GM18909 (cell line): ENCODE data around the gene TAF11L13.
"Not testable (repeated sequence)": the region's sequence is repeated elsewhere in the genome, so short reads cannot be mapped to it uniquely, and the experiment has no call there.

Source experiments
- ATAC-seq: cut with Tn5 transposase; IDR thresholded peaks from one replicate; pipeline ENCODE4 v1.9.1; 2021; ENCODE audit warnings: mild to moderate bottlenecking; ENCODE audit not compliant: unreplicated experiment, poor library complexity

TAF11L13 gene

DNA sequence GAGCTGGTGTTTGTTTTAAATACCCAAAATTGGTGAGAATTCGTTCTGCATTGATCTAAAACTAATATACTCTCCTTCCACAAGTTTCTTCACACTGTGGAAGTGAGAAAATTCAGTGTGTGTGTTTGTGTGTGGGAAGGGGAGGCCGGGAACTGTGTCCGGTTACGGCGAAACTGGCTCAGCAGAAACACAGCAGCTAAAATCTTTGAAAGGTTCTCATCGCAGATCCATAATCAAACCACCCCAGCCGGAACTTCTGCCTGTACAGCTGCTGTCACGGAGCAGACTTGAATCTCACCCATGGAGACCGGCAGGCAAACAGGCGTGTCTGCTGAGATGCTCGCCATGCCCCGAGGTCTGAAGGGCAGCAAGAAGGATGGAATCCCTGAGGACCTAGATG lies at the start of gene TAF11L13:
Gene TAF11L13, plus strand, starts transcription at position 301 of the 400 bp plus-strand sequence.
- ATAC-seq = not testable (repeated sequence)

DNA sequence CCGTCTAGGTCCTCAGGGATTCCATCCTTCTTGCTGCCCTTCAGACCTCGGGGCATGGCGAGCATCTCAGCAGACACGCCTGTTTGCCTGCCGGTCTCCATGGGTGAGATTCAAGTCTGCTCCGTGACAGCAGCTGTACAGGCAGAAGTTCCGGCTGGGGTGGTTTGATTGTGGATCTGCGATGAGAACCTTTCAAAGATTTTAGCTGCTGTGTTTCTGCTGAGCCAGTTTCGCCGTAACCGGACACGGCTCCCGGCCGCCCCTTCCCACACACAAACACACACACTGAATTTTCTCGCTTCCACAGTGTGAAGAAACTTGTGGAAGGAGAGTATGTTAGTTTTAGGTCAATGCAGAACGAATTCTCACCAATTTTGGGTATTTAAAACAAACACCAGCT lies 46.2 kb upstream of the TAF11L13 start, which contains the start of gene TAF11L7:
Gene TAF11L7, minus strand, starts transcription at position 101 of the 400 bp plus-strand sequence.
- not testable (repeated sequence) for ATAC-seq

DNA sequence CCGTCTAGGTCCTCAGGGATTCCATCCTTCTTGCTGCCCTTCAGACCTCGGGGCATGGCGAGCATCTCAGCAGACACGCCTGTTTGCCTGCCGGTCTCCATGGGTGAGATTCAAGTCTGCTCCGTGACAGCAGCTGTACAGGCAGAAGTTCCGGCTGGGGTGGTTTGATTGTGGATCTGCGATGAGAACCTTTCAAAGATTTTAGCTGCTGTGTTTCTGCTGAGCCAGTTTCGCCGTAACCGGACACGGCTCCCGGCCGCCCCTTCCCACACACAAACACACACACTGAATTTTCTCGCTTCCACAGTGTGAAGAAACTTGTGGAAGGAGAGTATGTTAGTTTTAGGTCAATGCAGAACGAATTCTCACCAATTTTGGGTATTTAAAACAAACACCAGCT lies 41.0 kb upstream of the TAF11L13 start, which contains the start of gene TAF11L8:
Gene TAF11L8, minus strand, starts transcription at position 101 of the 400 bp plus-strand sequence.
- ATAC-seq = not testable (repeated sequence)

DNA sequence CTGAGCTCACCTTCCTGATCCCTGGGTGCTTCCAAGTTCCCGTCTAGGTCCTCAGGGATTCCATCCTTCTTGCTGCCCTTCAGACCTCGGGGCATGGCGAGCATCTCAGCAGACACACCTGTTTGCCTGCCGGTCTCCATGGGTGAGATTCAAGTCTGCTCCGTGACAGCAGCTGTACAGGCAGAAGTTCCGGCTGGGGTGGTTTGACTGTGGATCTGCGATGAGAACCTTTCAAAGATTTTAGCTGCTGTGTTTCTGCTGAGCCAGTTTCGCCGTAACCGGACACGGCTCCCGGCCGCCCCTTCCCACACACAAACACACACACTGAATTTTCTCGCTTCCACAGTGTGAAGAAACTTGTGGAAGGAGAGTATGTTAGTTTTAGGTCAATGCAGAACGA lies 37.6 kb upstream of the TAF11L13 start, which contains the start of gene TAF11L9:
Gene TAF11L9, minus strand, starts transcription at position 140 of the 400 bp plus-strand sequence.
- ATAC-seq = not testable (repeated sequence)

DNA sequence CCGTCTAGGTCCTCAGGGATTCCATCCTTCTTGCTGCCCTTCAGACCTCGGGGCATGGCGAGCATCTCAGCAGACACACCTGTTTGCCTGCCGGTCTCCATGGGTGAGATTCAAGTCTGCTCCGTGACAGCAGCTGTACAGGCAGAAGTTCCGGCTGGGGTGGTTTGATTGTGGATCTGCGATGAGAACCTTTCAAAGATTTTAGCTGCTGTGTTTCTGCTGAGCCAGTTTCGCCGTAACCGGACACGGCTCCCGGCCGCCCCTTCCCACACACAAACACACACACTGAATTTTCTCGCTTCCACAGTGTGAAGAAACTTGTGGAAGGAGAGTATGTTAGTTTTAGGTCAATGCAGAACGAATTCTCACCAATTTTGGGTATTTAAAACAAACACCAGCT lies 34.2 kb upstream of the TAF11L13 start, which contains the start of gene TAF11L10:
Gene TAF11L10, minus strand, starts transcription at position 101 of the 400 bp plus-strand sequence.
- not testable (repeated sequence) for ATAC-seq

DNA sequence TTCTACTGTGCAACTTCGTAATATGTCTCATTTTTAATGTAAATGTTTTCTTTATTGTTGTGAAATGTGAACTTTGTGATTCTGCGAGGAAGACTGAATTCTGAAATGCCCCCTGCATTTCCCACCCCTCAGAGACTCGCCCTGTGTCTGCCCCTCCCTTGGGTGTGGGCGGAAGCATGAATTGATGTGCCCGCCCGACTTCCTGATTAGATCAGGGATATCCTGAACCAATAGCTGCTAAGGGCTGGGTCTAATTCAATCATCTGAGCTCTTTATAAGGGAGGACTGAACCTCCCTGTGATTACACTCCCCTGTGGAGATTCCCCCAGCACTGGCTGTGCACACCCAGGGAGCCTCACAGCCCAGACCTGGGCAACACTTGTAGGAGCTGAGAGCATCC lies 28.0 kb upstream of the TAF11L13 start, which contains the start of gene TAF11L11:
Gene TAF11L11, plus strand, starts transcription at position 304 of the 400 bp plus-strand sequence.
- not testable (repeated sequence) for ATAC-seq

DNA sequence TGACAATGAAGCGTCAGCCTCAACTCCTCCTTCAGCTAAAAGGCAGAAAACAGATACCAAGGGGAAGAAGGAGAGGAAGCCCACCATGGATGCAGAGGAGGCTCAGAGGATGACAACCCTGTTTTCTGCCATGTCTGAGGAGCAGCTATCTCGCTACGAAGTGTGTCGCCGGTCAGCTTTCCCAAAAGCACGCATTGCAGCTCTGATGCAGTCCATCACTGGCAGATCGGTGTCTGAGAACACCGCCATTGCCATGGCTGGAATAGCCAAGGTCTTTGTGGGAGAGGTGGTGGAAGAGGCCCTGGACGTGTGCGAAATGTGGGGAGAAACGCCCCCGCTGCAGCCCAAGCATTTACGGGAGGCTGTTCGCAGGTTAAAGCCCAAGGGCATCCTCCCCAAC lies 26.9 kb upstream of the TAF11L13 start:
- ATAC-seq = no peak

DNA sequence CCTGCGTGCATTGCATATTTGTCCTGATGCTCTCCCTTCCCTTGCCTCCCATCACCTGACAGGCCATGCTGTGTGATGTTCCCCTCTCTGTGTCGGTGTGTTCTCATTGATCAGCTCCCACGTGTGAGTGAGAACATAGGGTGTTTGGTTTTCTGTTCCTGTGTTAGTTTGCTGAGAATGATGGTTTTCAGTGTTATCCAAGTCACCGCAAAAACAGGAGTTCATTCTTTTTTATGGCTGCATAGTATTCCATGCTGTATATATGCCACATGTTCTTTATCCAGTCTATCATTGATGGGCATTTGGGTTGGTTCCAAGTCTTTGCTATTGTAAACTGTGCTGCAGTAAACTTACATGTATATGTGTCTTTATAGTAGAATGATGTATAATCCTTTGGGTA lies 24.4 kb upstream of the TAF11L13 start:
- not testable (repeated sequence) for ATAC-seq

DNA sequence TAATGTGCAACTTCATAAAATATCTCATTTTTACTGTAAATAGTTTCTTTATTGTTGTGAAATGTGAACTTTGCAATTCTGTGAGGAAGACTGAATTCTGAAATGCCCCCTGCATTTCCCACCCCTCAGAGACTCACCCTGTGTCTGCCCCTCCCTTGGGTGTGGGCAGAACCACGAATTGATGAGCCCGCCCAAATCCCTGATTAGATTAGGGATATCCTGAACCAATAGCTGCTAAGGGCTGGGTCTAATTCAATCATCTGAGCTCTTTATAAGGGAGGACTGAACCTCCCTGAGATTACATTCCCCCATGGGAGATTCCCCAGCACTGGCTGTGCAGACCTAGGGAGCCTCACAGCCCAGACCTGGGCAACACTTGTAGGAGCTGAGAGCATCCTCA lies 21.8 kb upstream of the TAF11L13 start, which contains the start of gene TAF11L12:
Gene TAF11L12, plus strand, starts transcription at position 301 of the 400 bp plus-strand sequence.
- ATAC-seq = not testable (repeated sequence)

DNA sequence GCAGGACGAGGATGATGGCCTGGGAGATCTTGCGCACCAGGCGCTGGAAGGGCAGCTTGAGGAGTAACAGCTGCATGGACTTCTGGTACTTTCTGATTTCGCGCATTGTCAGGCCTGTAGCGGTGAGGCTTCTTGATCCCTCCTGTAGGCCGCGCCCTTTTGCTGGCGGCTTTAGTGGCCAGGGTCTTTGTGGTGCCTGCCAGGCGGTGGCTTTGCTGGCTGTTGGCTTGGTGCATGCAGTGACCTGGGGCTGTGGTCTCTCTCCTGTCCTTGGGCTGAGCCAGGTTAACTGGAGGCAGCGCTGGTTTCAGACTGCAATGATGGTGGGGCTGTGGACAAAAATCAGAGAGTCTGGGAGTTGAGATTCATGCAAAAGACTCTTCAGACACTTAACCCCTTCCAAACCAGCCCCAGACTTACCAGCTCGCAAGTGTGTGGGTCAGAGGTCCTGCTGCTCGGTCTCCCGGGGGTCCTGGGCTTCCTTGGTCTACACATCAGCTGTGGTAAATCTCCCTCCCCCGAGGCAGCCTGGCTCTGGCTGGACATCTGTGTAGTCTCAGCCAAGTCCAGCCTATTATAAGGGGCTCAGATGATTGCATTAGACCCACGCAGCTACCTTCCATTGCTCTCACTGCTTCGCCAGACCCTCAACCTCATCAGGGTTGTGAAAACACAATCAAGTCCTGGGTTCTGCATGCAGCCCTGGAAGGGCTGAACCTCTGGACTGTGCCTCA lies 16.8 kb upstream of the TAF11L13 start:
- ATAC-seq = no peak

DNA sequence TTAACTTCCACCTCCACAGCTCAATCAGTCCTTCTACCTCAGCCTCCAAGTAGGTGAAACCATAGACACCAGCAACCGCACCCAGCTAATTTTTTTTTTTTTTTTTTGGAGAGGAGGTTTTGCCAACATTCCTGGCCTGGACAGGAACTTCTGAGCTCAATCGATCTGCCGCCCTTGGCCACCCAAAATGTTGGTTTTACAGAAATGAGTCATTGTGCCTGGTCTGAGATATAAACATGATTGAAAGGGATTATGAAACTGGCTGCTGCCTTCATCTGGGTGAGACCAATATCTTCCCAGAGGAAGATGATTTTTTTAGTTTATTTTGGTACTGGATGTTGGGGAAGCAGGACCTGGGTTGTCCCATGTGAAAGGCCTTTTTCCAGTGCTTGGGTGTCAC lies 12.5 kb upstream of the TAF11L13 start:
- no peak for ATAC-seq

DNA sequence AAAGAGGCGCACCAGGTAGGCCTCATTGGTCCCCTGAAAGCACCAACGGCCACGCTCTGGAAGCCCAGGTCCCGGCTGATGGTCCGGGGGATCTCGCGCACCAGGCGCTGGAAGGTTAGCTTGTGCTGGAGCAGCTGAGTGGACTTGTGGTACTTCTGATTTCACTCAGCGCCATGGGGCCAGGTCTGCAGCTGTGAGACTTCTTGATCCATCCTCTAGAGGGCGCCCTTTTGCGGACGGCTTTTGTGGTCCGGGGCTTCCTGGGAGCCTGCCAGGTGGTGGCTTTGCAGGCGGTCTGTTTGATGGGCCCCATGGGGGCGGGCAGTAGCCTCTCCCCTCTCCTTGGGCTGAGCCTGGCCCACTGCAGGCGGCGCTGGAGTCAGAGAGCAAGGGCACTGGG lies 11.3 kb upstream of the TAF11L13 start:
- no peak for ATAC-seq

DNA sequence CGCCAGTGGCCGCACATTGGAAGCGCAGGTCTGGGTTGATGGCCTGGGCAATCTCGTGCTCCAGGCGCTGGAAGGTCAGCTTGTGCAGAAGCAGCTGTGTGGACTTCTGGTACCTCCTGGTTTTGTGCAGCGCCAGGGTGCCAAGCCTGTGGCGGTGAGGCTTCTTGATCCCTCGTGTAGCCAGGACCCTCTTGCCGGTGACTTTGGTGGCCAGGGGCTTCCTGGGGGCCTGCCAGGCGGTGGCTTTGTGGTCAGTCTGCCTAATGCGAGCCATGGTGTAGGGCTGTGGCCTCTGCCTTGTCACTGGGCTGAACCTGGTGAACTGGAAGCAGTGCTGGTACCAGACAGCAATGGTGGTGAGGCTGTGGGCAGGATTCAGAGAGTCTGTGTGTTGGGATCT lies 6.2 kb upstream of the TAF11L13 start:
- no peak for ATAC-seq

DNA sequence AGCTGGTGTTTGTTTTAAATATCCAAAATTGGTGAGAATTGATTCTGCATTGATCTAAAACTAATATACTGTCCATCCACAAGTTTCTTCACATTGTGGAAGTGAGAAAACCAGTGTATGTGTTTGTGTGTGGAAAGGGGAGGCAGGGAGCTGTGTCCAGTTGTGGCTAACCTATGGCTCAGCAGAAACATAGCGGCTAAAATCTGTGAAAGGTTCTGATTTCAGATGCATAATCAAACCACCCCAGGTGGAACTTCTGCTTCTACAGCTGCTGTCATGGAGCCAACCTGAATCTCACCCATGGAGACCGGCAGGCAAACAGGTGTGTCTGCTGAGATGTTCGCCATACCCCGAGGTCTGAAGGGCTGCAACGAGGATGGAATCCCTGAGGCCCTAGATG lies 2.3 kb downstream of the TAF11L13 start, which contains the start of gene TAF11L14:
Gene TAF11L14, plus strand, starts transcription at position 301 of the 400 bp plus-strand sequence.
- no peak for ATAC-seq

DNA sequence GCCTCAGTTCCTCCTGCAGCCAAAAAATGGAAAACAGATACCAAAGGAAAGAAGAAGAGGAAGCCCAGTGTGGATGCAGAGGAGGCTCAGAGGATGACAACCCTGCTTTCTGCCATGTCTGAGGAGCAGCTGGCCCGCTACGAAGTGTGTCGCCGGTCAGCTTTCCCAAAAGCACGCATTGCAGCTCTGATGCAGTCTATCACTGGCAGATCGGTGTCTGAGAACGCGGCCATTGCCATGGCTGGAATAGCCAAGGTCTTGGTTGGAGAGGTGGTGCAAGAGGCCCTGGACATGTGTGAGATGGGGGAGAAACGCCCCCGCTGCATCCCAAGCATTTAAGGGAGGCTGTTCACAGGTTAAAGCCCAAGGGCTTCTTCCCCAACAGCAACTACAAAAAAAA lies 17.3 kb downstream of the TAF11L13 start:
- ATAC-seq = not testable (repeated sequence)

DNA sequence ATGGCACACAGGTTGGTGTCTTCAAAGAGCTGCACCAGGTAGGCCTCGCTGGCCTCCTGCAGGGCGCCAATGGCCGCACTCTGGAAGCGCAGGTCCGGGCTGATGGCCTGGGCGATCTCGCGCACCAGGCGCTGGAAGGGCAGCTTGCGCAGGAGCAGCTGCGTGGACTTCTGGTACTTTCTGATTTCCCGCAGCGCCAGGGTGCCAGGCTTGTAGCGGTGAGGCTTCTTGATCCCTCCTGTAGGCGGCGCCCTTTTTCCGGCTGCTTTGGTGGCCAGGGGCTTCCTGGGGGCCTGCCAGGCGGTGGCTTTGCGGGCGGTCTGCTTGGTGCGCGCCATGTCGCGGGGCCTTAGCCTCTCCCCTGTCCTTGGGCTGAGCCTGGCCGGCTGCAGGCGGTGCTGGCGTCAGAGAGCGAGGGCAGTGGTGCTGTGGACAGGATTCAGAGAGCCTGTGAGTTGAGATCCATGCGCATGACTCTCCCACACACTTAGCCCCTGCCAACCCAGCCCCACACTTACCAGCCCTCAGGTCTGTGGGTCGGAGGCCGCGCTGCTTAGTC lies 23.4 kb downstream of the TAF11L13 start:
- not testable (repeated sequence) for ATAC-seq

DNA sequence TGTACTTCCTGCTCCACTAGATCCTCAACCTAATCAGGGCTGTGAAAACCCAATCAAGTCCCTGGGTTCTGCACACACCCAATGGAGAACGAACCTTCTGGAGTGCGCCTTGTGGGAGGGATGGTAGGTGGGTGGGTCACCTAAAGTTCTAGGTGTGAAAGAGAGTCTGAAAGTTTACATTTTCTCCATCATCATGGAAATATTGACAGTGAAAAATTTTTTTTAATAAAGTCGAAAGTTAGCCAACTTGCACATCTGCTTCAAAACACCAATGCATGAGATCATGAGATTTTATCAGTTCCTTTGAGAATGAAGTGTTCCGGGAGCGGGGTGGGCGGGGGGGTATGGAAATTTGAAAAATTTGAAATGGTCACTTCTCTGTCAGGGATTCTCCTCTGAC lies 24.0 kb downstream of the TAF11L13 start:
- ATAC-seq = no peak

DNA sequence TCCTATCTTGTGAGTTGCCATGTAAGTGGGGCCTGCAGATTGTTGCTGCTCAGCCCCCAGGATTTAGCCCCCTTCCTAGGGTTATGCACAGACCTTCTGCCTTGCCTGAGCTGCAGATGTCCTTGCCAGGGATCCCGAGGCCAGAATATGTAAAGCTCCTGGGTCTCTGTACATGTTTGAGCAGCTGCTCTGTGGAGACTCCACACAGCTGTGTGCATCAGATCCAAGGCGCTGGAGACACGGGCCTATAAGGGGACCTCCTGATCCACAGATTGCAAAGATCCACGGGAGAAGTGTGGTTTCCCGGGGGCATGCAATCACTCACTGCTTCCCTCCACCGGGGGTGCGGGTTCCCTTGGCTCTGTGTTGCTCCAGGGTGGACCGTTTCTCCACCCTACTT lies 31.3 kb downstream of the TAF11L13 start:
- no peak for ATAC-seq

DNA sequence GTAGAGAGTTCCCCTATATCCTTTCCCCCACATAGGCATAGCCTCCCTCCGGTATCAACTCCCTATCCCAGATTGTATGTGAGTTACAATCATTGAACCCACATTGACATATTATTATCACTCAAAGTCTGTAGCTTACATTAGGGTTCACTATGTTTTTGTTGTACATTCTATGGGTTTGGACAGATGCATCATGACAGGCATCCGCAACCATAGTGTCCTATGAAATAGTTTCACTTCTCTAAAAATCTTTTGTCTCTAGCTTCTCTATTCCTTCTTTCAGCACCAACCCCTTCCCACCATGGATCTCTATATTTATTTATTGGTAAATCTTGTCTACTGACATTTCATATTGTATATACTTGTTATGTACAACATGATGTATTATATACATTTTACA lies 33.9 kb downstream of the TAF11L13 start:
- ATAC-seq = no peak

DNA sequence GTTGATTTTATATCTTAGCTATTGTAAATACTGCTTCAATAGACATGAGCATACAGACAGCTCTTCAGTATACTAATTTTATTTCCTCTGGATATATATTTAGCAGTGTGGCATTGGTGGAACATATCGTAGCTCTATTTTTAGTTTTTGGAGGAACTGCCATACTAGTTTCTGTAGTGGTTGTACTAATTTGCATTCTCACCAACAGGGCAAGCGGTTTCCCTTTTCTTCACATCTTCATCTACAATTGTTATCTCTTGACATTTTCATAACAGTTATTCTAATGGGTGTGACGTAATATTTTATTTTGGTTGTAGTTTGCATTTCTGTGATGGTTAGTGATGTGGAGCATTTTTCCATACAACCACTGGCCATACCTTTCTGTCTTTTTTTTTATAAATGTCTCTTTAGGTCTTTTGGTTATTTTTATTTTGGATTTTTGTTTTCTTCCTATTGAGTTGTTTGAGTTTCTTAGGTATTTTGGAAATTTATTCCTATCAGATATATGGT lies 34.9 kb downstream of the TAF11L13 start:
- no peak for ATAC-seq

DNA sequence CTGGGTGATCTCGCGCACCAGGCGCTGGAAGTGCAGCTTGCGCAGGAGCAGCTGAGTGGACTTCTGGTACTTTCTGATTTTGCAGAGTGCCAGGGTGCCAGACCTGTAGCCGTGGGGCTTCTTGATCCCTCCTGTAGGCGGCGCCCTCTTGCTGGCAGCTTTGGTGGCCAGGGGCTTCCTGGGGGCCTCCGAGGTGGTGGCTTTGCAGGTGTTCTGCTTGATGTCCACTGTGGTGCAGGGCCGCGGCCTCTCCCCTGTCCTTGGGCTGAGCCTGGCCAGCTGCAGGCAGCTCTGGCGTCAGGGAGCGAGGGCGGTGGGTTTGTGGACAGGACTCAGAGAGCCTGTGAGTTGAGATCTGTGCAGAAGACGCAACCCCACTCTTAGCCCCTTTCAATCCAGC lies 38.5 kb downstream of the TAF11L13 start:
- no peak for ATAC-seq
